GM10266 (cell line): ENCODE measurements around the gene NTN1.

Experiments used
- DNase-seq: peaks from one replicate; pipeline ENCODE4 v3.0.0; 2012; ENCODE audit errors: extremely low spot score
- CTCF ChIP-seq: IDR thresholded peaks from 2 replicates; pipeline ENCODE4 v1.5.1; 2012; ENCODE audit warnings: mild to moderate bottlenecking, low read depth; ENCODE audit not compliant: control insufficient read depth, insufficient read depth; ENCODE audit errors: missing control alignments

Gene NTN1

GRCh38 chr17:9056566-9056965 is 35.3 kb downstream of the NTN1 start:
- no peak for DNase-seq
- TF ChIP-seq CTCF = no peak

GRCh38 chr17:9057310-9057709 is 36.0 kb downstream of the NTN1 start:
- no peak for DNase-seq
- no peak for TF ChIP-seq CTCF

- TF ChIP-seq CTCF = no peak
- DNase-seq = no peak
Measured at GRCh38 chr17:9062399-9062902, 41.1 kb downstream of the NTN1 start.

- DNase-seq = no peak
- TF ChIP-seq CTCF = no peak
Measured at GRCh38 chr17:9064311-9064834, 43.1 kb downstream of the NTN1 start.

GRCh38 chr17:9071016-9071415 is 49.7 kb downstream of the NTN1 start:
- no peak for DNase-seq
- no peak for TF ChIP-seq CTCF

GRCh38 chr17:9071811-9072498 is 50.6 kb downstream of the NTN1 start:
- no peak for DNase-seq
- no peak for TF ChIP-seq CTCF

GRCh38 chr17:9072696-9073339 is 51.5 kb downstream of the NTN1 start:
- no peak for DNase-seq
- TF ChIP-seq CTCF = no peak
